Smooth muscle cell (in vitro differentiated cells): Measurements from ENCODE around the gene SLC2A9. TPM values are rescaled to one million over a fixed set of nuclear protein-coding genes. Genes with fewer than 3 reads are reported as not detected.
"Not testable (repeated sequence)": the region's sequence is repeated elsewhere in the genome, so short reads cannot be mapped to it uniquely, and the experiment has no call there.

Experiments used
- DNase-seq: peaks from one replicate; lab custom pipeline; 2025; ENCODE audit not compliant: unreplicated experiment; lab: John Stamatoyannopoulos, UW
- H2AFZ ChIP-seq: fragments of 200-600 bp; sonication (generic); 2 replicates; pipeline ENCODE4 v1.6.0; 2016; ENCODE audit warnings: antibody characterized with exemption, low read depth, mild to moderate bottlenecking
- H3F3A ChIP-seq: fragments of 200-600 bp; sonication (generic); 2 replicates; pipeline ENCODE4 v1.6.0; 2017; ENCODE audit warnings: antibody characterized with exemption, low read depth
- H3K27ac ChIP-seq: fragments of 200-600 bp; sonication (generic); 2 replicates; pipeline ENCODE4 v1.5.1; 2016; ENCODE audit warnings: low read depth, mild to moderate bottlenecking
- H3K27me3 ChIP-seq: fragments of 200-600 bp; sonication (generic); 2 replicates; pipeline ENCODE4 v1.6.1; 2016; ENCODE audit warnings: low read depth, mild to moderate bottlenecking
- H3K36me3 ChIP-seq: fragments of 200-600 bp; sonication (generic); 2 replicates; pipeline ENCODE4 v1.5.1; 2016; ENCODE audit warnings: low read depth
- H3K4me1 ChIP-seq: fragments of 200-600 bp; sonication (generic); 2 replicates; pipeline ENCODE4 v1.5.1; 2016; ENCODE audit warnings: low read depth
- H3K4me2 ChIP-seq: fragments of 200-600 bp; sonication (generic); 2 replicates; pipeline ENCODE4 v1.6.0; 2016; ENCODE audit warnings: mild to moderate bottlenecking
- H3K4me3 ChIP-seq: fragments of 200-600 bp; sonication (generic); 2 replicates; pipeline ENCODE4 v1.5.1; 2016; ENCODE audit warnings: mild to moderate bottlenecking
- H3K79me2 ChIP-seq: fragments of 200-600 bp; sonication (generic); 2 replicates; pipeline ENCODE4 v1.6.0; 2016; ENCODE audit warnings: low read depth, mild to moderate bottlenecking
- H3K9ac ChIP-seq: fragments of 200-600 bp; sonication (generic); 2 replicates; pipeline ENCODE4 v1.6.0; 2016; ENCODE audit warnings: low read depth
- H3K9me3 ChIP-seq: fragments of 200-600 bp; sonication (generic); replicated peaks from 2 replicates; pipeline ENCODE4 v1.5.1; 2016; ENCODE audit warnings: low read depth
- H4K20me1 ChIP-seq: fragments of 200-600 bp; sonication (generic); 2 replicates; pipeline ENCODE4 v1.6.0; 2016; ENCODE audit warnings: low read depth
- CTCF ChIP-seq: fragments of 200-600 bp; sonication (generic); IDR thresholded peaks from 2 replicates; pipeline ENCODE4 v1.5.1; 2017; ENCODE audit warnings: borderline replicate concordance, mild to moderate bottlenecking, antibody characterized with exemption; ENCODE audit not compliant: insufficient read depth, poor library complexity, severe bottlenecking
- WGBS: methylation state at CpG from one replicate; pipeline ENCODE4 v1.1.7; 2016; ENCODE audit warnings: low lambda C conversion rate; 5-methylcytosine and 5-hydroxymethylcytosine counted together
- polyA plus RNA-seq: library from polyadenylated mRNA; unstranded; fragments of >200 nt; fragmentation: Nextera tagmentation; extraction: Ambion mirVana; gene quantifications from 2 replicates; pipeline ENCODE4 v1.2.1, GENCODE V29; 2016
- total RNA-seq: library from RNA; depleted of rRNA; stranded (reverse); fragments of >200 nt; gene quantifications from 2 replicates; pipeline ENCODE4 v1.2.3, GENCODE V29; 2014

SLC2A9 gene
- total and polyA plus RNA-seq, 2 experiments from 2014 or later: 1.3 to 2.2 TPM

GRCh38 chr4:9804918-9805317 lies 216.4 kb downstream of the SLC2A9 start:
- no peak overlapping the region for H3K4me2 ChIP-seq

GRCh38 chr4:9800848-9801247 lies 220.4 kb downstream of the SLC2A9 start:
- H3K9me3 ChIP-seq: no peaks in the 10 kb centered on the region
- no peaks in the 10 kb centered on the region for H4K20me1 ChIP-seq
- no peak overlapping the region for H3K4me3 ChIP-seq
- no peaks in the 10 kb centered on the region for H3K4me1 ChIP-seq
- no peak overlapping the region for H3K9ac ChIP-seq
- no peak for TF ChIP-seq CTCF
- no peaks in the 10 kb centered on the region for H3K79me2 ChIP-seq
- peaks cover 10% of the 10 kb centered on the region for H3K27me3 ChIP-seq
- WGBS: 89% methylated on average over 4 of the region's 4 CpGs
- no peak overlapping the region for H2AFZ ChIP-seq
- no peak overlapping the region for H3K4me2 ChIP-seq
- no peak overlapping the region for H3K27ac ChIP-seq
- no peaks in the 10 kb centered on the region for H3K36me3 ChIP-seq
- no peak for DNase-seq
- no peaks in the 10 kb centered on the region for H3F3A ChIP-seq

More at GRCh38 chr4:9804918-9805317, 216.4 kb downstream of the SLC2A9 start:
- DNase-seq: no peak
- no peaks in the 10 kb centered on the region for H3K36me3 ChIP-seq
- no peaks in the 10 kb centered on the region for H4K20me1 ChIP-seq
- H3K4me3 ChIP-seq: no peak overlapping the region
- no peaks in the 10 kb centered on the region for H3K79me2 ChIP-seq
- no peak overlapping the region for H2AFZ ChIP-seq
- H3K27me3 ChIP-seq: peaks cover 12% of the 10 kb centered on the region
- H3F3A ChIP-seq: no peaks in the 10 kb centered on the region
- 76% methylated on average over 5 of the region's 5 CpGs for WGBS
- H3K9me3 ChIP-seq: no peaks in the 10 kb centered on the region
- no peak overlapping the region for H3K27ac ChIP-seq
- H3K4me1 ChIP-seq: no peaks in the 10 kb centered on the region
- no peak overlapping the region for H3K9ac ChIP-seq
- TF ChIP-seq CTCF: no peak

GRCh38 chr4:9796641-9797040 lies 224.7 kb downstream of the SLC2A9 start:
- not testable (repeated sequence) for H3K9me3 ChIP-seq, H3K36me3 ChIP-seq, DNase-seq, H2AFZ ChIP-seq, H3K27me3 ChIP-seq, H4K20me1 ChIP-seq, H3F3A ChIP-seq, H3K4me1 ChIP-seq, H3K79me2 ChIP-seq, H3K4me3 ChIP-seq, H3K9ac ChIP-seq, H3K4me2 ChIP-seq
- 28% methylated on average over 2 of the region's 2 CpGs for WGBS
- peak overlapping the region; percentile 6 for H3K27ac ChIP-seq

GRCh38 chr4:9792381-9792780 lies 228.9 kb downstream of the SLC2A9 start:
- Histone ChIP-seq H3K4me3 (no peak overlapping the region), H3K4me2 (no peak overlapping the region), H3K79me2 (no peaks in the 10 kb centered on the region), H3K27ac (no peak overlapping the region), H3K9me3 (no peaks in the 10 kb centered on the region), H3K9ac (no peak overlapping the region), H4K20me1 (no peaks in the 10 kb centered on the region), H3K4me1 (no peaks in the 10 kb centered on the region), H2AFZ (no peak overlapping the region), H3K27me3 (peaks cover 10% of the 10 kb centered on the region), H3F3A (no peaks in the 10 kb centered on the region), H3K36me3 (no peaks in the 10 kb centered on the region)
- 90% methylated on average over 3 of the region's 3 CpGs for WGBS
- TF ChIP-seq CTCF: no peak
- DNase-seq: no peak

GRCh38 chr4:9785891-9786290 lies 235.4 kb downstream of the SLC2A9 start:
- 82% methylated on average over 5 of the region's 5 CpGs for WGBS
- not testable (repeated sequence) for H2AFZ ChIP-seq, H3K4me3 ChIP-seq

More at GRCh38 chr4:9785891-9786290, 235.4 kb downstream of the SLC2A9 start:
- H4K20me1 ChIP-seq, H3K36me3 ChIP-seq, H3K79me2 ChIP-seq, H3K9ac ChIP-seq, H3F3A ChIP-seq, DNase-seq, H3K4me2 ChIP-seq, H3K9me3 ChIP-seq, H3K4me1 ChIP-seq, H3K27ac ChIP-seq: not testable (repeated sequence)
- H3K27me3 ChIP-seq: peaks cover 73% of the 10 kb centered on the region
